ENCODE measurements around the gene PDGFC.

GRCh38 chr4:156803056-156803455, 168.5 kb downstream of the PDGFC start:
- TF ChIP-seq CTCF (optimal IDR thresholded peaks at IDR 0.05 in 1 of 3, IDR thresholded peaks at IDR 0.05 in 1 of 3, conservative IDR thresholded peaks at IDR 0.05 in 1 of 3; ENCODE audit: extremely low read depth in 1 of 3, insufficient read depth in 2 of 3, low read length in 3 of 3) (no peak), EZH2 (IDR thresholded peaks at IDR 0.05; ENCODE audit: low read length) (no peak)

Measured in keratinocyte (primary cell).